Measurements from ENCODE around the gene VSIR.

The VSIR gene

GRCh38 chr10:71811351-71811750 is 38.0 kb upstream of the VSIR start:
- no peaks in the 10 kb centered on the region for H3K27me3 Mint-ChIP-seq
- no peak overlapping the region for H3K4me3 Mint-ChIP-seq
- ATAC-seq: no peak
- peaks cover 22% of the 10 kb centered on the region for H3K36me3 Mint-ChIP-seq
- no peaks in the 10 kb centered on the region for H3K9me3 Mint-ChIP-seq
- no peak overlapping the region for H3K27ac Mint-ChIP-seq
- H3K4me1 Mint-ChIP-seq: no peaks in the 10 kb centered on the region

DNA sequence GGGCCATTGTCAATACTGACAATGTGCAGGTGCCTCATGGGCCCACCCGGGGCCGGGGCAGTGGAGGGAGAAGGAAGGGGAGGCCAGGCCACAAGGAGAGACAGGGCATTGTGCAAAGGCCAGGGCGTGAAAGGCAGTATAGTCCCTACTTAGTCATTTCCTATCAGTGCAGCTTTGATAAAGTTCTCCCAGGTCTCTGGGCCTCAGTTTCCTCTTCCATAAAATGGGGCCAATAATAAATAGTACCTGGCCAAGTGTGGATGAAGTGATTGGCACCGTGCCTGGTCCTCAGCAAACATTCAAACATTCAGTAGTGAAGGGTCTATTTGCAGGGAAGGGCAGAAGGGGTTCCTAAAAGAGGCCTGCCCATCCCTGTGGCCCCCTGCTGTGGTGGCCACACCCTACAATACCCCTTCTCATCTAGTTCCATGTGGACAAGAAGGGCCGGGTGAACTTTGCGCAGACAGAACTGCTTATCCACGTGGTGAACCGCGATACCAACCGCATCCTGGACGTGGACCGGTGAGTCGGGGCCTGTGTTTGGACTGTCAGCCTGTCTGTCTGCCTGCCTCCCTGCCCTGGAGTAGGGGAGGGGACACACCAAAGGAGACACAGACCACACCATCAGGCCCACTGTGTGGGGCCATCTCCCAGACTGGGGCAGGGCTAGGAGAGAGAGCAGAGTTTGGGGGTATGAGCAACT is 36.9 kb upstream of the VSIR start:
- H3K36me3 Mint-ChIP-seq: peaks cover 10% of the 10 kb centered on the region
- no peak for ATAC-seq
- H3K4me3 Mint-ChIP-seq: no peak overlapping the region
- H3K27me3 Mint-ChIP-seq: no peaks in the 10 kb centered on the region
- H3K27ac Mint-ChIP-seq: no peak overlapping the region
- no peaks in the 10 kb centered on the region for H3K9me3 Mint-ChIP-seq
- no peaks in the 10 kb centered on the region for H3K4me1 Mint-ChIP-seq

DNA sequence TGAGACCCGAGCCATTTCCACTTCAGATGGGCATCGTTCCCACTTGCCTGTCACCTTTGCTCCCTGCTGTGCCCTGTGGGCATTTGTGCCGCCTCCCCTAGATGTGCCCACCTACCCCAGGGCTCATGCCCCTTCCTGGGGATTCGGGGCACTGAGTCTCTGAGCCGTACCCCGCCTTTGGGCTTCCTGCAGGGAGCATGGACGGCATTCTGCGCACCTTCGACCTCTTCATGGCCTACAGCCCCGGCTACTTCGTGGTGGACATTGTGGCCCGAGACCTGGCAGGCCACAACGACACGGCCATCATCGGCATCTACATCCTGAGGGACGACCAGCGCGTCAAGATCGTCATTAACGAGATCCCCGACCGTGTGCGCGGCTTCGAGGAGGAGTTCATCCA is 36.3 kb upstream of the VSIR start:
- ATAC-seq: no peak
- H3K36me3 Mint-ChIP-seq: peaks cover 5% of the 10 kb centered on the region
- no peaks in the 10 kb centered on the region for H3K9me3 Mint-ChIP-seq

GRCh38 chr10:71807557-71808510 is 34.5 kb upstream of the VSIR start:
- H3K36me3 Mint-ChIP-seq: no peaks in the 10 kb centered on the region

More for the DNA sequence above, 36.3 kb upstream of the VSIR start:
- no peak overlapping the region for H3K27ac Mint-ChIP-seq
- no peaks in the 10 kb centered on the region for H3K4me1 Mint-ChIP-seq
- no peak overlapping the region for H3K4me3 Mint-ChIP-seq
- H3K27me3 Mint-ChIP-seq: no peaks in the 10 kb centered on the region

DNA sequence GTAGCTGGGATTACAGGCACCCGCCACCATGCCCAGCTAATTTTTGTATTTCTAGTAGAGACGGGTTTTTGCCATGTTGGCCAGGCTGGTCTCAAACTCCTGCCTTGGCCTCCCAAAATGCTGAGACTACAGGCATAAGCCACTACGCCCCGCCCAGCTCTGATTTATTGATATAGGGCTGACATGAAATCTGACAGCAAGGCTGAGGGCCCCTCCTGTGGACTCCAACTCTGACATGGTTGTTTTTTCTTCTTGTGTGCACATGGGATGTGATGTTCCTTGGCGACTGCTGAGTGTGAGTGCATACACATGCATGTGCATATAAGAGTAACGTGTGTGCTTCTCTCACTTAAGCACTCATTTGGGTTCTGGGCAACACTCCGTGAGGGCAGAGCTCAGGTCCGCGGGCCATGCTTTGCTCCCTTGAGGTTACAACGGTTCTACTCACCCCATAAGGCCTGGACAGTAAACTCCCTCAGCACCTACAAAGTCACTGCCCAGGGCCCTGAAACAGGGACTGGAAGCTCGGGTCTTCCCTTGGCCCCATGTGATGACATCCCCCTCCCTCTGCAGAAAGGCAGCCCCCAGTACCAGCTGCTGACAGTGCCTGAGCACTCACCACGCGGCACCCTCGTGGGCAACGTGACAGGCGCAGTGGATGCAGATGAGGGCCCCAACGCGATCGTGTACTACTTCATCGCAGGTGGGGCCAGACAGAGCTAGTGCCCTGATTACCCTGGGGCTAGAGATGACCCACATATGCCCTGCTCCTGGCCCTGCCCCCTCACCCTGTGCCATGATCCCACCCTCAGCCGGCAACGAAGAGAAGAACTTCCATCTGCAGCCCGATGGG is 33.6 kb upstream of the VSIR start:
- Mint-ChIP-seq H3K36me3 (no peaks in the 10 kb centered on the region), H3K27me3 (no peaks in the 10 kb centered on the region), H3K27ac (no peak overlapping the region)

More at GRCh38 chr10:71807557-71808510, 34.5 kb upstream of the VSIR start:
- no peaks in the 10 kb centered on the region for H3K9me3 Mint-ChIP-seq
- ATAC-seq: no peak
- no peaks in the 10 kb centered on the region for H3K4me1 Mint-ChIP-seq
- H3K4me3 Mint-ChIP-seq: no peak overlapping the region
- H3K27me3 Mint-ChIP-seq: no peaks in the 10 kb centered on the region
- H3K27ac Mint-ChIP-seq: no peak overlapping the region

DNA sequence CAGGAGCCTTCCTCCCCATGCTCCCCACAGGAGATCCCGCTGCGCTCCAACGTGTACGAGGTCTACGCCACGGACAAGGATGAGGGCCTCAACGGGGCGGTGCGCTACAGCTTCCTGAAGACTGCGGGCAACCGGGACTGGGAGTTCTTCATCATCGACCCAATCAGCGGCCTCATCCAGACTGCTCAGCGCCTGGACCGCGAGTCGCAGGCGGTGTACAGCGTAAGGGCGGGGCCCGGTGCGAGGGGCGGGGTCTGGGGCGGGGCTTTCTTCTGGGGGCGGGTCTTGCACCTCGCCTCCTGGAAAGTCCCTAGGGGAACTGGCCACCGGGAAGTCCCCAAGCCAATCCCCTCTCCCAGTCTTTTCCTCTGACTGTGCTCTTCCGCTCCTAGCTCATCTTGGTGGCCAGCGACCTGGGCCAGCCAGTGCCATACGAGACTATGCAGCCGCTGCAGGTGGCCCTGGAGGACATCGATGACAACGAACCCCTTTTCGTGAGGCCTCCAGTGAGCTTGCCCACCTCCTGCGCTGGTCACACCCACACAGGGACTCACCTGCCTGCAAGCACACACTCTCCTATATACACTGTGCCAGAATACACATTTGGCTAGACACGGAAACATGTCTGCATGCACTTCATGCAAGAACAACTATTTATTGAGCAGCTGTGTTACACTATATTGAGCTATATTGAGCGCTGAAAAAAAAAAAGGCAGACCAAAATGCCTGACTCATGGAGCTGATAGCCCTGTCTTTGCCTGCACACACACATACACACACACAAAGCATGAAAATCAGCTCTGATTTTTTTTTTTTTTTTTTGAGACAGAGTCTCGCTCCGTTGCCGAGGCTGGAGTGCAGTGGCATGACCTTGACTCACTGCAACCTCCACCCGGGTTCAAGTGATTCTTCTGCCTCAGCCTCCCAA is 32.7 kb upstream of the VSIR start:
- Mint-ChIP-seq H3K27ac (no peak overlapping the region), H3K9me3 (no peaks in the 10 kb centered on the region), H3K27me3 (no peaks in the 10 kb centered on the region), H3K36me3 (no peaks in the 10 kb centered on the region), H3K4me3 (no peak overlapping the region), H3K4me1 (peaks cover 12% of the 10 kb centered on the region)
- no peak for ATAC-seq

More for the DNA sequence above, 33.6 kb upstream of the VSIR start:
- peaks cover 3% of the 10 kb centered on the region for H3K4me1 Mint-ChIP-seq
- no peak for ATAC-seq
- no peak overlapping the region for H3K4me3 Mint-ChIP-seq
- H3K9me3 Mint-ChIP-seq: no peaks in the 10 kb centered on the region

- no peaks in the 10 kb centered on the region for H3K36me3 Mint-ChIP-seq
Observed at GRCh38 chr10:71804077-71804476, 30.8 kb upstream of the VSIR start.

GRCh38 chr10:71802715-71803488 is 29.6 kb upstream of the VSIR start:
- no peak for ATAC-seq
- Mint-ChIP-seq H3K9me3 (no peaks in the 10 kb centered on the region), H3K27ac (no peak overlapping the region), H3K36me3 (no peaks in the 10 kb centered on the region), H3K4me3 (no peak overlapping the region), H3K4me1 (peaks cover 13% of the 10 kb centered on the region), H3K27me3 (no peaks in the 10 kb centered on the region)

More at GRCh38 chr10:71804077-71804476, 30.8 kb upstream of the VSIR start:
- no peak for ATAC-seq
- peaks cover 13% of the 10 kb centered on the region for H3K4me1 Mint-ChIP-seq
- no peaks in the 10 kb centered on the region for H3K27me3 Mint-ChIP-seq
- no peak overlapping the region for H3K4me3 Mint-ChIP-seq
- H3K9me3 Mint-ChIP-seq: no peaks in the 10 kb centered on the region
- H3K27ac Mint-ChIP-seq: no peak overlapping the region

DNA sequence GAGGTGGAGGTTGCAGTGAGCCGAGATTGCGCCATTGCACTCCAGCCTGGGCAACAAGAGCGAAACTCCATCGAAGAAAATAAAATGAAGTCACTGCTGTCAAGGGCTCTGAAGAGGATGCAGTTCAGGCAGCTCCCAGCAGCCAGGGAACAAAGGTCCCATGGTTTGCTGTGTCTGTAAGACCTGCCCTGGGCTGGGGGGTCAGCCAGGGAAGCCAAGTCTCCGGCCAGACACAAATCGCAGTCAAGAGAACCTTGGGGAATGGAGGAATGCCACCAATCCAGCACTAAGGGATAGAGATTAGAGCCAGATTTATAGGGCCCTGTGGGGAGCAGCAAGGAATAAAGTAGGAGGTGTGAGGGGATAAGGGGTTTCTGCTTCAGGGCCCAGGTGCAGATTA is 28.9 kb upstream of the VSIR start:
- Mint-ChIP-seq H3K9me3 (no peaks in the 10 kb centered on the region), H3K4me1 (peaks cover 18% of the 10 kb centered on the region), H3K27me3 (no peaks in the 10 kb centered on the region), H3K36me3 (no peaks in the 10 kb centered on the region), H3K4me3 (no peak overlapping the region), H3K27ac (no peak overlapping the region)
- no peak for ATAC-seq

DNA sequence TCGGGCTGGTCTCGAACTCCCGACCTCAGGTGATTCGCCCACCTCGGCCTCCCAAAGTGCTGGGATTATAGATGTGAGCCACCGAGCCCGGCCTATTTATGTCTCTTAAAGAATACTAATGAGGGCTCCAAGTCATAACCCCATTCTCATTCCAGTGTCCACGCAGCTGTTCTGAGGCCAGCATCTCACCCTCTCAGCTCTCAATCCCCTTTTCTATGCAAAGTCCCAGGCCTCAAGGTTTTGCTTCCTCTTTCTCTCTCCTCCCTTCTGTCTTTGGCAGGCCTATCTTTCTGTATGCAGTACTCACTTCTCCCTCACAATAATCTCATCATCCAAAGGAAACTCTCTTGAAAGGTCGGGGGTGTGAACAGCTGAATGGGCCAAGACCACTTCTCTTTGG is 28.0 kb upstream of the VSIR start:
- no peaks in the 10 kb centered on the region for H3K9me3 Mint-ChIP-seq
- no peaks in the 10 kb centered on the region for H3K36me3 Mint-ChIP-seq
- peaks cover 21% of the 10 kb centered on the region for H3K4me1 Mint-ChIP-seq
- H3K4me3 Mint-ChIP-seq: no peak overlapping the region
- ATAC-seq: peak; percentile 92
- H3K27ac Mint-ChIP-seq: no peak overlapping the region
- H3K27me3 Mint-ChIP-seq: no peaks in the 10 kb centered on the region

DNA sequence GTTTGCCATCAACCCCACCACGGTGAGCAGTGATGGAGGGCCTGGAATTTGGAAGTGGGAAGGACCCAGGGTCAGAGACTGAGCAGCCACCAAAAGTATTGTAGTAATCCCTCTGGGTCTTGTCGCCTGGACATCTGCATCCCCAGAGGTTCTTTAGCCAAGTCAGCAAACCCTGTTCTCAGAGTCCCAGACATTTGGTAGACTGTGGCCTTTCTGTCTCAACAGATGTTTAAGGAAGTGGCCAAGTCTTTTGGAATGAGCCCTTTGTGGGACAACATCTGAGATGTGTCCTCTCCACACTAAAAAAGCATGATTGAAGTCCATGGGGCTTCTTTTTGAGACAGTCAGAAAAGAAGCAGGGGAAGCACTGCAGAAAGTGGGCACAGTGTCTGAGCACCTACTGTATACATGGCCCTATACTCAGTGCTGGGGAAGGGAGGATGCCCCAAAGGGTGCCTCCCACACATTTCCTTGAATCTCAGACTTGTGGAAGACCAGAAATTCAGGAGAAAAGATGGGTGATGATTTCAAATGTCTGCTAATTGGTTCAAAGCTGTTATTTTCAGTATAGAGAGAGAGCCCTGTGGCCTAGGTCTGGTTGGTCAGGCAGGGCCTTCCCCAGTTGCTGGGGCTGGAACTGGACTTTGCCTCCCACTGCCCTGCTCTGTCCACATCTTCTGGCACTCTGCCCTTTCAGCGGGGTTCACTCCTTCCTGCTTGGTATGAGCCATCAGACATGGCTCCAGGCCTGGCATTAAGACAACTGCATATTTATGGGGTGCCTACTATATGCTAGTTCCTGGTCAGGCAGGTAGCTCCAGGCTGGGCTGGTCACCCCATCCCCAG is 26.5 kb upstream of the VSIR start:
- H3K36me3 Mint-ChIP-seq: peaks cover 4% of the 10 kb centered on the region
- H3K27me3 Mint-ChIP-seq: peaks cover 9% of the 10 kb centered on the region
- peaks cover 4% of the 10 kb centered on the region for H3K9me3 Mint-ChIP-seq
- H3K4me1 Mint-ChIP-seq: peaks cover 26% of the 10 kb centered on the region
- H3K4me3 Mint-ChIP-seq: no peak overlapping the region
- ATAC-seq: no peak
- no peak overlapping the region for H3K27ac Mint-ChIP-seq

GRCh38 chr10:71799112-71799511 is 25.8 kb upstream of the VSIR start:
- Mint-ChIP-seq H3K27me3 (peaks cover 9% of the 10 kb centered on the region), H3K9me3 (peaks cover 4% of the 10 kb centered on the region), H3K36me3 (peaks cover 4% of the 10 kb centered on the region), H3K4me3 (no peak overlapping the region), H3K27ac (no peak overlapping the region), H3K4me1 (peaks cover 26% of the 10 kb centered on the region)
- ATAC-seq: no peak

DNA sequence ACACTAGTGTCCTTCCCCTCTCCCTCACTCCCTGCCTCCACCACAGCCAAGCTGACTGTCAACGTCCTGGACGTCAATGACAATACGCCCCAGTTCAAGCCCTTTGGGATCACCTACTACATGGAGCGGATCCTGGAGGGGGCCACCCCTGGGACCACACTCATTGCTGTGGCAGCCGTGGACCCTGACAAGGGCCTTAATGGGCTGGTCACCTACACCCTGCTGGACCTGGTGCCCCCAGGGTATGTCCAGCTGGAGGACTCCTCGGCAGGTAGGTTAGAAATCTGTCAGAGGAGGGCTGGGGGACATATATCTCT is 24.9 kb upstream of the VSIR start:
- H3K36me3 Mint-ChIP-seq: peaks cover 4% of the 10 kb centered on the region
- H3K27me3 Mint-ChIP-seq: peaks cover 17% of the 10 kb centered on the region
- no peak overlapping the region for H3K27ac Mint-ChIP-seq
- ATAC-seq: no peak
- H3K4me1 Mint-ChIP-seq: peaks cover 32% of the 10 kb centered on the region
- H3K4me3 Mint-ChIP-seq: no peak overlapping the region
- peaks cover 4% of the 10 kb centered on the region for H3K9me3 Mint-ChIP-seq

Data from stimulated activated memory B cell treated with anti-CD40 and anti-IgM and Interleukin-4, amounts not matched to agents 10 μg/mL and 1 μg/mL and 100 μg/mL, for 72 hours (primary cell).